ENCODE data around the gene DENND4B. TPM values are rescaled to one million over a fixed set of nuclear protein-coding genes. Genes with fewer than 3 reads are reported as not detected.

Gene DENND4B
- total RNA-seq, 1 experiment from 2014 or later = 41.3 TPM

DNA sequence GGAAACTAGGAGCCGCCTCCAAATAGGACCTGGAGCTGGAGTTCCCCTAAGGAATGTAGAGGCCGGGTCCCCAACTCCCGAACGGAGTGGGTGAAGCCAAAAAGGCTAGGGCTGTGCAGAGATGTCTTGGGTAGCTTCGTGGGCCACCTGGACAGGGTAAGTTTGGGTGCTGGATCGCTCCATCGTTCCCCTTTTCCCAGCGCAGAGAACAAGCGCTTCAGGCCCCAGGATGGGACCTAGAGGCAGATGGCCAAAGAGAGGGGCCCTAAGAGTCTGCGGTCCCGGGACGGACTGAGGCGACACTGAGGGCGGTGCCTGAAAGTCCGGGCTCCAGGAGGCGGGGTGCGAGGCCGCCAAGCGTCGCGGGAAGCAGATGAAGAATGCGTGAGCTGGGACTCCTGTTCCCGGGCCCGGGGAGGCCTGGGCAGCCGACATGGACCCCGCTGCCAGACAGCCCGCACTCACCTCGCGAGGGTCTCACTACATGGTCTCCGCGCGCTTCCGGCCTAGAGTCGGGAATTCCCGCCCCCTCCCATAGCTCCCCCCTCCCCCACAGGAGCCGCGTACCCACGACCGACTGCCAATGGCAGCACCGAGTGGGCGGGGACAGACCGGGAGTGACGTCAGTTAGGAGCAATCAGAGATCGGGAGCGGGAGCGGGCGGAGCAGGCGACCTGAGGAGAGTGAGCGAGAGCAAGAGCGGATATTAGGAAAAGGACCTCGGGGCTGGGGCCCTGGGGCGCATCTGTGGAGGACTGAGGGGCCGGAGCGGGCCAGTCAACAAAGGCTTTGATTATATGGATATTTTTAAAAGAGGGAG lies 16.7 kb upstream of the DENND4B start, which contains the start of gene SLC39A1:
Gene SLC39A1, minus strand, starts transcription at position 508 of the 820 bp plus-strand sequence. CDS start 822 bp downstream, outside the sequence.
- intact Hi-C loops (cut with micrococcal nuclease; ENCODE audit: unreplicated experiment) = loop anchor here (1.0 to 10.0 kb wide), 4 partner anchors 17 to 428 kb away; partner anchors contain the start of genes DENND4B, HAX1, S100A2 and S100A6
- H3K4me1 ChIP-seq (replicated peaks; ENCODE audit: insufficient read depth) = peaks cover 42% of the 10 kb centered on the region

DNA sequence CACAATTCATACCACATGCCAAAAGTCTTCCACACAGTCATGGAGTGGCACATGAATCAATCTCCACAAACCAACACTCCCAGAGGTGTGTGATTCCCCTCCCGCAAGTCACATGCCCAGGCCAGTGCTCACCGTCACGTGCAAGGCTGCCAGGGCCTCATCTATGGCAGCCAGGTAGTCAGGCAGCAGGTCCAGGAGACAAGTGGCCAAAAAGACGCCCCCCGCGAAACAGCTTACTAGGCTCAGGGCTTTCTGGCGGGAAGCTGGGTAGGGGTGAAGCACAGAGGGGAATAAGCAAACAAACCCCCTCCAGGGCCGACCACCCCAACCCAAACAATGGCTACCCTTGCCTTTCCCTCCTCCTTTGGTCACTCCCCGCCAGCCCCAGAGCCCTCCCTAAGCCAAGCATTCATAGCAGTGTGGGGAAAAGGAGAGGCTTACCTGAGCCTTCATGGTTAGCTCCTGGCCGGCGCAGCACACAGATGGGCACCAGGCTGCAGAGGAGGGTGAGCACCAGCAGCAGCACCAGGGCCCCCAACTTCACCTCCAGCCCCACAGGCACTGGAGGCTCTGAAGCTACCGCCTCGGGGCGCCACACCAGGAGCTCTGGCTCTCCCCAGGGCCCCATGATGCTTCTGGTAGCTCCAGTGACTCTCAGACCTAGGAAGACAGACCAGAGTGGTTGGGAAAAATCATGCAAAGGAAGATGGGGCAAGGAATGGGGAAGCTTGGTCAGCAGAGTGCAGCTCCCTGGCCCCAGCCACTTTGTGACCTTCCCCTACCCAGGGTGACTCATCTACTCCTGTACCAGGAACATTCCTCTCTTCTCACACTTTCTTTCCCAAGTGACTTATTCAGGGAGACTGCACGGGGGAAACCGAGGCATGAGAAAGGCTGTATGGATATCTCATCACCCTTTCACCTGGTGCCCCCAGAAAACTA lies 15.8 kb upstream of the DENND4B start:
- H3K9me2 ChIP-seq (ENCODE audit: insufficient read depth) = no peaks in the 10 kb centered on the region
- DNase-seq = peak; percentile 57 to 81
- peaks cover 1% of the 10 kb centered on the region; the same call in 1 of the 2 replicates for H4K20me1 ChIP-seq (ENCODE audit: insufficient read depth)
- peaks cover 42% of the 10 kb centered on the region for H3K4me1 ChIP-seq (replicated peaks; ENCODE audit: insufficient read depth)
- no peaks in the 10 kb centered on the region for H3K27me3 ChIP-seq (ENCODE audit: insufficient read depth, low read depth)
- CTCF ChIA-PET = interaction anchor here (1.3 kb wide), 1 partner anchor 24 kb away, joined by 4 read pairs; the partner anchor contains the start of gene RAB13
- POLR2A ChIA-PET (ENCODE audit: unreplicated experiment) = interaction anchor here (0.5 to 1.1 kb wide), 7 partner anchors 10 to 356 kb away, joined by 3 to 10 read pairs (median 4); partner anchors contain the start of genes JTB, RPS27 and SLC27A3
- TF ChIP-seq EZH2 (IDR thresholded peaks at IDR 0.05; ENCODE audit: low read depth) = no peak
- H3K27ac ChIP-seq = peak overlapping the region; percentile 92
- peaks cover 71% of the 10 kb centered on the region for H3F3A ChIP-seq (ENCODE audit: insufficient read depth, low read depth)
- peak overlapping the region; percentile 98 for H3K4me2 ChIP-seq
- BruUV-seq (replicated peaks) = no TSS peak
- peak overlapping the region; percentile 66 for H2AFZ ChIP-seq
- H3K9me3 ChIP-seq (ENCODE audit: insufficient read depth, low read depth) = no peaks in the 10 kb centered on the region
- H3K36me3 ChIP-seq (ENCODE audit: low read depth) = no peaks in the 10 kb centered on the region
- peaks cover 55% of the 10 kb centered on the region for H3K79me2 ChIP-seq (ENCODE audit: low read depth)
- H3K4me3 ChIP-seq = peak overlapping the region; percentile 91
- intact Hi-C loops (cut with micrococcal nuclease; ENCODE audit: unreplicated experiment) = loop anchor here (1.0 to 10.0 kb wide), 4 partner anchors 16 to 428 kb away; partner anchors contain the start of genes DENND4B, HAX1, S100A2 and S100A6

More for the DNA sequence above, 16.7 kb upstream of the DENND4B start, which contains the start of gene SLC39A1:
- Histone ChIP-seq H3K4me3 (peak within 1 kb of the TSS; percentile 91), H3F3A (ENCODE audit: insufficient read depth, low read depth) (peaks cover 79% of the 10 kb centered on the region), H2AFZ (peak within 1 kb of the TSS; percentile 66), H3K79me2 (ENCODE audit: low read depth) (peaks cover 48% of the 10 kb centered on the region), H3K36me3 (ENCODE audit: low read depth) (no peaks in the 10 kb centered on the region), H3K27ac (peak within 1 kb of the TSS; percentile 92), H4K20me1 (ENCODE audit: insufficient read depth) (no peaks in the 10 kb centered on the region), H3K27me3 (ENCODE audit: insufficient read depth, low read depth) (no peaks in the 10 kb centered on the region), H3K9me3 (ENCODE audit: insufficient read depth, low read depth) (no peaks in the 10 kb centered on the region), H3K4me2 (peak within 1 kb of the TSS; percentile 98), H3K9me2 (ENCODE audit: insufficient read depth) (no peaks in the 10 kb centered on the region)
- TF ChIP-seq, protein P1, sequence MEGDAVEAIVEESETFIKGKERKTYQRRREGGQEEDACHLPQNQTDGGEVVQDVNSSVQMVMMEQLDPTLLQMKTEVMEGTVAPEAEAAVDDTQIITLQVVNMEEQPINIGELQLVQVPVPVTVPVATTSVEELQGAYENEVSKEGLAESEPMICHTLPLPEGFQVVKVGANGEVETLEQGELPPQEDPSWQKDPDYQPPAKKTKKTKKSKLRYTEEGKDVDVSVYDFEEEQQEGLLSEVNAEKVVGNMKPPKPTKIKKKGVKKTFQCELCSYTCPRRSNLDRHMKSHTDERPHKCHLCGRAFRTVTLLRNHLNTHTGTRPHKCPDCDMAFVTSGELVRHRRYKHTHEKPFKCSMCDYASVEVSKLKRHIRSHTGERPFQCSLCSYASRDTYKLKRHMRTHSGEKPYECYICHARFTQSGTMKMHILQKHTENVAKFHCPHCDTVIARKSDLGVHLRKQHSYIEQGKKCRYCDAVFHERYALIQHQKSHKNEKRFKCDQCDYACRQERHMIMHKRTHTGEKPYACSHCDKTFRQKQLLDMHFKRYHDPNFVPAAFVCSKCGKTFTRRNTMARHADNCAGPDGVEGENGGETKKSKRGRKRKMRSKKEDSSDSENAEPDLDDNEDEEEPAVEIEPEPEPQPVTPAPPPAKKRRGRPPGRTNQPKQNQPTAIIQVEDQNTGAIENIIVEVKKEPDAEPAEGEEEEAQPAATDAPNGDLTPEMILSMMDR (conservative IDR thresholded peaks at IDR 0.05) = no peak
- TF ChIP-seq EZH2 (IDR thresholded peaks at IDR 0.05; ENCODE audit: low read depth) = no peak
- ChIA-PET CTCF (interaction anchor here (0.5 to 1.3 kb wide), 2 partner anchors 23 to 284 kb away, joined by 3 to 4 read pairs; partner anchors contain the start of gene RAB13), POLR2A (ENCODE audit: unreplicated experiment) (interaction anchor here (0.5 to 1.1 kb wide), 9 partner anchors 14 to 355 kb away, joined by 3 to 15 read pairs (median 6); partner anchors contain the start of genes JTB, RPS27 and S100A13)
- peak; percentile 91 to 98 for DNase-seq
- BruUV-seq (replicated peaks) = TSS peak; percentile 34

DNA sequence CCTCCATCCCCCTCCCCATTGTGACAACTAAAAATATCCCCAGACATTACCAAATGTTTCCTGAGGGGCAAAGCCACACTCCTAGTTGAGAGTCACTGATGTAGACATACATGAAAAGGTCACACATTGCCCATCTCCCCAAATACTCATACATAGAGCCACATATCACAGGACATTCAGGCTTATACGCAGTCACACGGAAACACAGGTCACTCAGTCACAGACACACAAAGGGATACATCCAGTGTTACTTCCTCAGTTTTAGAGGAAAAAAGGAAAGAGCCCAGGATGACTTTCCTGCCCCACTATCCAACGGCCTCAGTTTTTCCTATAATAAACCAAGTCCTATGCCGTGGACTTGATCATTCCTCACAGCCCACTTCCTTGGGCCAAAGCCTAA lies 14.9 kb upstream of the DENND4B start:
- DNase-seq = no peak
- Histone ChIP-seq H3K4me3 (peak overlapping the region; percentile 91; the same call in 1 of the 2 replicates), H3K27me3 (ENCODE audit: insufficient read depth, low read depth) (no peaks in the 10 kb centered on the region), H3K9me3 (ENCODE audit: insufficient read depth, low read depth) (no peaks in the 10 kb centered on the region), H3K36me3 (ENCODE audit: low read depth) (no peaks in the 10 kb centered on the region), H4K20me1 (ENCODE audit: insufficient read depth) (peaks cover 10% of the 10 kb centered on the region), H3K27ac (no peak overlapping the region), H3K9me2 (ENCODE audit: insufficient read depth) (no peaks in the 10 kb centered on the region), H3F3A (ENCODE audit: insufficient read depth, low read depth) (peaks cover 62% of the 10 kb centered on the region), H3K4me2 (peak overlapping the region; percentile 98), H2AFZ (no peak overlapping the region), H3K4me1 (replicated peaks; ENCODE audit: insufficient read depth) (peaks cover 45% of the 10 kb centered on the region), H3K79me2 (ENCODE audit: low read depth) (peaks cover 60% of the 10 kb centered on the region)
- ChIA-PET CTCF (no interaction called here), POLR2A (ENCODE audit: unreplicated experiment) (no interaction called here)
- TF ChIP-seq, protein P1 (conservative IDR thresholded peaks at IDR 0.05) = no peak
- TF ChIP-seq EZH2 (IDR thresholded peaks at IDR 0.05; ENCODE audit: low read depth) = no peak
- intact Hi-C loops (cut with micrococcal nuclease; ENCODE audit: unreplicated experiment) = loop anchor here (5.0 to 10.0 kb wide), 3 partner anchors 311 to 427 kb away; partner anchors contain the start of genes HAX1, S100A2 and S100A6
- BruUV-seq (replicated peaks) = no TSS peak
